Ascending aorta (tissue), 2 donors: Measurements from ENCODE around the gene KLHL30. TPM values are rescaled to one million over a fixed set of nuclear protein-coding genes. Genes with fewer than 3 reads are reported as not detected.

ENCODE experiments used
- DNase-seq, 2 donors: peaks; one replicate each; pipeline ENCODE4 v3.0.0-alpha.2; 2019; ENCODE audit warnings: low spot score in 2 of 2
- H3K27ac ChIP-seq, 2 donors: fragments of 200-600 bp; sonication (generic); one replicate each; pipeline ENCODE4 v1.5.1; 2016 to 2017; ENCODE audit warnings: mild to moderate bottlenecking in 1 of 2
- H3K27me3 ChIP-seq: fragments of 200-600 bp; sonication (generic); one replicate; pipeline ENCODE4 v1.5.1; 2017
- H3K36me3 ChIP-seq, 2 donors: fragments of 200-600 bp; sonication (generic); one replicate each; pipeline ENCODE4 v1.5.1; 2016
- H3K4me1 ChIP-seq, 2 donors: fragments of 200-600 bp; sonication (generic); one replicate each; pipeline ENCODE4 v1.5.1; 2016 to 2017; ENCODE audit warnings: mild to moderate bottlenecking in 1 of 2
- H3K4me3 ChIP-seq, 2 donors: fragments of 200-600 bp; sonication (generic); one replicate each; pipeline ENCODE4 v1.5.1; 2016 to 2017; ENCODE audit warnings: mild to moderate bottlenecking in 1 of 2
- H3K9me3 ChIP-seq, 2 donors: fragments of 200-600 bp; sonication (generic); one replicate each; pipeline ENCODE4 v1.5.1; 2016
- intact Hi-C: fragments of 100-400 bp; cut with DNase I; formaldehyde crosslinking; loops from one replicate; pipeline ENCODE4 v1.15.1; 2023
- total RNA-seq: library from RNA; depleted of rRNA; stranded (reverse); fragments of >200 nt; gene quantifications from one replicate; pipeline ENCODE4 v1.1.0, GENCODE V29; 2016
- TF ChIP-seq, protein P1 (sequence below), 3 experiments: fragments of 200-600 bp in 2 of 3; fragments of 450-650 bp in 1 of 3; sonication (generic) in 2 of 3; IDR thresholded peaks; one replicate each; pipeline ENCODE4 v1.5.1; 2016 to 2019; ENCODE audit warnings: antibody characterized with exemption in 3 of 3, mild to moderate bottlenecking in 1 of 3, moderate library complexity in 1 of 3

Gene KLHL30
- total RNA-seq, 1 donor from 2014 or later, result 28.2 TPM

DNA sequence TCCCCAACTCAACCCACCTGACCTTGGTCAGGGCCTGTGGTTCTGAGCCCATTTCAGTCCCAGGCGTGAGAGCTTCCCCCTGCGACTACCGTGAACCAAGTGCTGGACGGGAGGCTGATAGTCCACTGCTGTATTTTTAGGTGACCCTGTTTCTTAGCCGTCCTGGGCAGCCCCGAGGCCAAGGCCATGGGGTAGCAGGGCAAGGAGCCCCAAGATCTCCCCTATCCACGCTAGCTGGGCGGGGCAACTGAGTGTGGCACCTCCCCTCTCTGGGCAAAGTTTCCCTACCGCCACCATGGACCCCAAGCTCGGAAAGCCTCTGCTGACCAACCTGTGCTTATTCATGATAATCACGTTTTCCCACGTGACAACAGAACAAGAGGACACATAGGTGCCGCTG lies 583 bp upstream of the KLHL30 start:
- no peaks in the 10 kb centered on the region for H3K9me3 ChIP-seq
- H3K27ac ChIP-seq, result peak overlapping the region; percentile 75 to 80
- no peak for DNase-seq
- peaks cover 12 to 42% of the 10 kb centered on the region in 2 donors for H3K4me1 ChIP-seq
- intact Hi-C loops, result loop anchor here (2.0 kb wide), 2 partner anchors 65 to 77 kb away; partner anchors contain the start of genes ILKAP and SCLY
- H3K36me3 ChIP-seq, result peaks cover 0 to 9% of the 10 kb centered on the region in 2 donors
- H3K4me3 ChIP-seq, result peak overlapping the region in 1 of 2 donors; percentile 65
- no peaks in the 10 kb centered on the region for H3K27me3 ChIP-seq
- TF ChIP-seq, protein P1, sequence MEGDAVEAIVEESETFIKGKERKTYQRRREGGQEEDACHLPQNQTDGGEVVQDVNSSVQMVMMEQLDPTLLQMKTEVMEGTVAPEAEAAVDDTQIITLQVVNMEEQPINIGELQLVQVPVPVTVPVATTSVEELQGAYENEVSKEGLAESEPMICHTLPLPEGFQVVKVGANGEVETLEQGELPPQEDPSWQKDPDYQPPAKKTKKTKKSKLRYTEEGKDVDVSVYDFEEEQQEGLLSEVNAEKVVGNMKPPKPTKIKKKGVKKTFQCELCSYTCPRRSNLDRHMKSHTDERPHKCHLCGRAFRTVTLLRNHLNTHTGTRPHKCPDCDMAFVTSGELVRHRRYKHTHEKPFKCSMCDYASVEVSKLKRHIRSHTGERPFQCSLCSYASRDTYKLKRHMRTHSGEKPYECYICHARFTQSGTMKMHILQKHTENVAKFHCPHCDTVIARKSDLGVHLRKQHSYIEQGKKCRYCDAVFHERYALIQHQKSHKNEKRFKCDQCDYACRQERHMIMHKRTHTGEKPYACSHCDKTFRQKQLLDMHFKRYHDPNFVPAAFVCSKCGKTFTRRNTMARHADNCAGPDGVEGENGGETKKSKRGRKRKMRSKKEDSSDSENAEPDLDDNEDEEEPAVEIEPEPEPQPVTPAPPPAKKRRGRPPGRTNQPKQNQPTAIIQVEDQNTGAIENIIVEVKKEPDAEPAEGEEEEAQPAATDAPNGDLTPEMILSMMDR (IDR thresholded peaks at IDR 0.05), result no peak

DNA sequence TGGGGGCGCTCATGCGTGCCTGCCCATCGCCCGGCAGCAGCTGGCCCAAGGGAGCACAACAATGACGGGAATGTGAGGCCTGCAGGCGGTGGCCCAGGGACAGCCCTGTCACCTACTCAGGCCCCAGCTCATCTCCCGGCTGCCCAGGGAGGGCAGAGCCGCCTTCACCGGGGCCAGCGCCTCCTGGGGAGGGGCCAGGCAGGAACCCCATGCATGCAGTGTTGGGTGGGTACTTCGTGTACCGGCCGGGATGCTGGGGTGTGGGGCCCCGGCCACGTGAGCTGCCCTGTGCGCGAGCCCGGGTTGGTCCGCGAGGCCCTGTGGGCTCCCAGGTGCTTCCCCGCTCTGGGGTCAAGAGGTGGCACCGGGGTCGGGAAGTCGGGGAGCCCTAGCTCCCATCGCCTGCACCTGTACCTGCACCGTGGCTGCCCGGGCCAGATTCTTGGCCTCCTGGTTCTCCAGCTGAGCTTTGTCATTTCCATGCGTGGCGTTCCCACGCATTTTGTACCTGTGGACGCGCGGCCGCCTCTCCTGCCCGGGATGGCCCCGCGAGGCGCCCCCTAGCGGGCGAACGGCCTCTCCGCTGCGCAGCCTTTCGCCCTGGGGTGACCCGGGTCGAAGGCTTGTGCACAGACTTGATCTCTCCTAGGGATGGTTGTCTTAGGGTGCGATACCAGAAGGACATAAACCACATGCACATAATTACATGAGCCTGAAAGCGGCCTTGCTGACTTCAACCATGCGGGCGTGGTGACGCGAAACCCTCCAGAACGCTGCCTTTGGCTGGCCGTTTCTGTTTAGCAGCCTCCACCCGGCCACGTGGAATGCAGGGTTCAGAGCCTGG lies 950 bp downstream of the KLHL30 start:
- intact Hi-C loops, result loop anchor here (2.0 to 10.0 kb wide), 3 partner anchors 63 to 285 kb away; partner anchors contain the start of genes ILKAP, RAMP1 and SCLY
- DNase-seq, result no peak
- Histone ChIP-seq H3K9me3 (no peaks in the 10 kb centered on the region), H3K27ac (peak overlapping the region; percentile 75 to 80), H3K36me3 (peaks cover 5 to 9% of the 10 kb centered on the region in 2 donors), H3K4me3 (peak overlapping the region; percentile 54 to 65), H3K27me3 (no peaks in the 10 kb centered on the region), H3K4me1 (peaks cover 19 to 52% of the 10 kb centered on the region in 2 donors)
- TF ChIP-seq, protein P1 (IDR thresholded peaks at IDR 0.05), result peak; percentile 47 to 69 (median 49)

DNA sequence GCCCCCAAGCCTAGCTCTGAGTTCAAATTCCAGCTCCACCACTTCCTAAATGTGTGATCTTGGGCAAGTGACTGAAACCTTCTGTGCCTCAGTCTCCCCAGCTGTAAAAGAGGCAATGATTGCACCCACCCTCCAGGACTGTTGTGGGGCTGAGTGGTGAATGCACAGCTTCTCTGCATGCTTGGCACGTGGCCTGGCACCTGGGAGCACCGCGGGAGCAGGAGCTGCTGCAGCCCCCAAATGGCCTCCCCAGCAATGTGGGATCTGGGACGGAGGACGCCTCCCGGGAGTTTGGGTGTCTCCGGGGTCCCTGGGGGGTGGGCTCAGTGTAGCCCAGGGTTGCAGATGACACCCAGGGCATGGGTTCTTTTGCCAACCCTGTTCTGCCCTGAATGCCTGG lies 1.6 kb downstream of the KLHL30 start:
- intact Hi-C loops, result loop anchor here (10.0 kb wide), 1 partner anchor 285 kb away; the partner anchor contains the start of gene RAMP1
- Histone ChIP-seq H3K4me1 (peaks cover 19 to 52% of the 10 kb centered on the region in 2 donors), H3K4me3 (peak overlapping the region in 1 of 2 donors; percentile 65), H3K9me3 (no peaks in the 10 kb centered on the region), H3K36me3 (peaks cover 5 to 9% of the 10 kb centered on the region in 2 donors), H3K27ac (no peak overlapping the region), H3K27me3 (no peaks in the 10 kb centered on the region)
- DNase-seq, result no peak
- TF ChIP-seq, protein P1 (IDR thresholded peaks at IDR 0.05), result no peak

DNA sequence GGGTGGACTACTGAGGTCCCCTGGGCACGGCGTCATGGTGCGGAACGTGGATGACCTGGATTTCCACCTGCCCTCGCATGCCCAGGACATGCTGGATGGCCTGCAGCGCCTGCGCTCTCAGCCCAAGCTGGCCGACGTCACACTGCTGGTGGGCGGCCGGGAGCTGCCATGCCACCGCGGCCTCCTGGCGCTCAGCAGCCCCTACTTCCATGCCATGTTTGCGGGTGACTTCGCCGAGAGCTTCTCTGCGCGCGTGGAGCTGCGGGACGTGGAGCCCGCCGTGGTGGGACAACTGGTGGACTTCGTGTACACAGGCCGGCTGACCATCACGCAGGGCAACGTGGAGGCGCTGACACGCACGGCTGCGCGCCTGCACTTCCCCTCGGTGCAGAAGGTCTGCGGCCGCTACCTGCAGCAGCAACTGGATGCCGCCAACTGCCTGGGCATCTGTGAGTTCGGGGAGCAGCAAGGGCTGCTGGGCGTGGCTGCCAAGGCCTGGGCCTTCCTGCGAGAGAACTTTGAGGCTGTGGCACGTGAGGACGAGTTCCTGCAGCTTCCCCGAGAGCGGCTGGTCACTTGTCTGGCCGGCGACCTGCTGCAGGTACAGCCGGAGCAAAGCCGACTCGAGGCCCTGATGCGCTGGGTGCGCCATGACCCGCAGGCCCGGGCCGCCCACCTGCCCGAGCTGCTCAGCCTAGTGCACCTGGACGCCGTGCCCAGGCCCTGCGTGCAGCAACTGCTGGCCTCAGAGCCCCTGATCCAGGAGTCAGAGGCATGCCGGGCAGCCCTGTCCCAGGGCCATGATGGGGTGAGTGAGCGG lies 2.5 kb downstream of the KLHL30 start:
- Histone ChIP-seq H3K4me1 (peaks cover 19 to 52% of the 10 kb centered on the region in 2 donors), H3K27ac (no peak overlapping the region), H3K4me3 (no peak overlapping the region), H3K9me3 (no peaks in the 10 kb centered on the region), H3K27me3 (no peaks in the 10 kb centered on the region), H3K36me3 (peaks cover 5 to 10% of the 10 kb centered on the region in 2 donors)
- DNase-seq, result no peak
- TF ChIP-seq, protein P1 (IDR thresholded peaks at IDR 0.05), result no peak
- intact Hi-C loops, result loop anchor here (10.0 kb wide), 1 partner anchor 286 kb away; the partner anchor contains the start of gene RAMP1

DNA sequence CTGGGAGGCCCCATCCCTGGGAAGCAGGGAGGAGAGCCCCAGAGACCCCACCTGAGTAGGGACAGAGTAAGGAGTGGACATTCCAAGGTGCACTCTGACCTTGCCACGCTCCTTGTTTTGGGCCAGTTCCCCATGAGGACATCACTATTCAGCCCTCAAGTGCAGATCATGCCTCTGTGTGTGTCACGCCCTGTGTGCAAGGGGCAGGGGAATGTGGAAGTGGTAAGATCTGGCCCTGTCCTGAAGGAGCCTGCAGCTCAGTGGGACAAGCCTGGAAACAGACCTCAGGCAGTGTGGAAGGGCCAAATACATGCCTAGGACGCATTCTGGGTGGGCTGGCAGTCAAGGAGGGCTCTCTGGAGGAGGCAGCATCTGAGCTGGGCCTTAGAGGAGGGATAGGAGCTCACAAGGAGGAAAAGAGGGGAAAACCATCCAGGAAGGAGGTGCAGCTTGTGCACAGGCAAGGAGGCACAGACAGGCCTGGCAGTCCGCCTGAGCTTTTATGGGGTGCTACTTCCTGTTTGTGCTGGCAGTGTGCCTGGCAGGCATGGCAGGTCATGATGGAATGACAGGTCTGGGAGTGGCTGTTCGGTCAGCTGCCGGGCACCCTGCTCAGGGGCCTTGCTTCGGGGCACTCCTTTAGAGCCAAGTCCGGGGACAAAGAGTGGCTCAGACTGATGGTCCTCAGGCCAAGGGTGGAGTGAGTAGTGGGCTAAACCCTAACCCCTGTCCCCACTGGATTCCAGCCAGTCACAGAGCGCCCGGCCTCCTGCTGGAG lies 3.3 kb downstream of the KLHL30 start:
- no peak overlapping the region for H3K27ac ChIP-seq
- TF ChIP-seq, protein P1 (IDR thresholded peaks at IDR 0.05), result no peak
- H3K4me3 ChIP-seq, result peak overlapping the region; percentile 5 to 17
- H3K4me1 ChIP-seq, result peaks cover 19 to 52% of the 10 kb centered on the region in 2 donors
- DNase-seq, result no peak
- H3K36me3 ChIP-seq, result peaks cover 5 to 13% of the 10 kb centered on the region in 2 donors
- intact Hi-C loops, result loop anchor here (2.0 to 10.0 kb wide), 2 partner anchors 27 to 287 kb away; partner anchors contain the start of gene RAMP1
- H3K9me3 ChIP-seq, result no peaks in the 10 kb centered on the region
- H3K27me3 ChIP-seq, result no peaks in the 10 kb centered on the region
